Thyroid gland (tissue), 4 donors: ENCODE measurements around the gene STXBP4.
"Not testable (repeated sequence)": the region's sequence is repeated elsewhere in the genome, so short reads cannot be mapped to it uniquely, and the experiment has no call there.

Experiments used
- POLR2A ChIP-seq, 2 donors: fragments of 450-650 bp; IDR thresholded peaks; one replicate each; pipeline ENCODE4 v1.6.1; 2017; ENCODE audit warnings: antibody characterized with exemption in 2 of 2, mild to moderate bottlenecking in 2 of 2, moderate library complexity in 1 of 2
- TF ChIP-seq, protein P1 (sequence below), 6 experiments: fragments of 200-600 bp in 3 of 6; fragments of 450-650 bp in 3 of 6; sonication (generic) in 3 of 6; IDR thresholded peaks; one replicate each; pipeline ENCODE4 v1.5.1; 2016 to 2019; ENCODE audit warnings: antibody characterized with exemption in 6 of 6, mild to moderate bottlenecking in 2 of 6, inconsistent platforms in 1 of 6, moderate library complexity in 1 of 6

DNA sequence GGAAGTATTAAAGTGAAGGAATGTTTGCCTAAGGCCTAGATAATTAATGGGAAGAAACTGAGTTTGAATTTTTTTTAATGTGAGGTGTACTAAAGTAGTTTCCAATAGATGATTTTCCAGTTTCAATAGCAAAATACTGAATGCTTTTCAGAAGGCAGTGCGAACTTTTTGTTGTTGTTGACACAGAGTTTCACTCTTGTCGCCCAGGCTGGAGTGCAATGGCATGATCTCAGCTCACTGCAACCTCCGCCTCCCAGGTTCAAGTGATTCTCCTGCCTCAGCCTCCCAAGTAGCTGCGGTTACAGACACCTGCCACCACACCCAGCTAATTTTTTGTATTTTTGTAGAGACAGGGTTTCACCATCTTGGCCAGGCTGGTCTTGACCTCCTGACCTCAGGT lies 104.9 kb downstream of the STXBP4 start:
- not testable (repeated sequence) for TF ChIP-seq POLR2A (IDR thresholded peaks at IDR 0.05)
- TF ChIP-seq, protein P1, sequence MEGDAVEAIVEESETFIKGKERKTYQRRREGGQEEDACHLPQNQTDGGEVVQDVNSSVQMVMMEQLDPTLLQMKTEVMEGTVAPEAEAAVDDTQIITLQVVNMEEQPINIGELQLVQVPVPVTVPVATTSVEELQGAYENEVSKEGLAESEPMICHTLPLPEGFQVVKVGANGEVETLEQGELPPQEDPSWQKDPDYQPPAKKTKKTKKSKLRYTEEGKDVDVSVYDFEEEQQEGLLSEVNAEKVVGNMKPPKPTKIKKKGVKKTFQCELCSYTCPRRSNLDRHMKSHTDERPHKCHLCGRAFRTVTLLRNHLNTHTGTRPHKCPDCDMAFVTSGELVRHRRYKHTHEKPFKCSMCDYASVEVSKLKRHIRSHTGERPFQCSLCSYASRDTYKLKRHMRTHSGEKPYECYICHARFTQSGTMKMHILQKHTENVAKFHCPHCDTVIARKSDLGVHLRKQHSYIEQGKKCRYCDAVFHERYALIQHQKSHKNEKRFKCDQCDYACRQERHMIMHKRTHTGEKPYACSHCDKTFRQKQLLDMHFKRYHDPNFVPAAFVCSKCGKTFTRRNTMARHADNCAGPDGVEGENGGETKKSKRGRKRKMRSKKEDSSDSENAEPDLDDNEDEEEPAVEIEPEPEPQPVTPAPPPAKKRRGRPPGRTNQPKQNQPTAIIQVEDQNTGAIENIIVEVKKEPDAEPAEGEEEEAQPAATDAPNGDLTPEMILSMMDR (IDR thresholded peaks at IDR 0.05) = not testable (repeated sequence)
